ENCODE results near the gene OSBPL3.

GRCh38 chr7:24962418-24962962 lies 17.5 kb downstream of the OSBPL3 start:
- TF ChIP-seq, protein P1, sequence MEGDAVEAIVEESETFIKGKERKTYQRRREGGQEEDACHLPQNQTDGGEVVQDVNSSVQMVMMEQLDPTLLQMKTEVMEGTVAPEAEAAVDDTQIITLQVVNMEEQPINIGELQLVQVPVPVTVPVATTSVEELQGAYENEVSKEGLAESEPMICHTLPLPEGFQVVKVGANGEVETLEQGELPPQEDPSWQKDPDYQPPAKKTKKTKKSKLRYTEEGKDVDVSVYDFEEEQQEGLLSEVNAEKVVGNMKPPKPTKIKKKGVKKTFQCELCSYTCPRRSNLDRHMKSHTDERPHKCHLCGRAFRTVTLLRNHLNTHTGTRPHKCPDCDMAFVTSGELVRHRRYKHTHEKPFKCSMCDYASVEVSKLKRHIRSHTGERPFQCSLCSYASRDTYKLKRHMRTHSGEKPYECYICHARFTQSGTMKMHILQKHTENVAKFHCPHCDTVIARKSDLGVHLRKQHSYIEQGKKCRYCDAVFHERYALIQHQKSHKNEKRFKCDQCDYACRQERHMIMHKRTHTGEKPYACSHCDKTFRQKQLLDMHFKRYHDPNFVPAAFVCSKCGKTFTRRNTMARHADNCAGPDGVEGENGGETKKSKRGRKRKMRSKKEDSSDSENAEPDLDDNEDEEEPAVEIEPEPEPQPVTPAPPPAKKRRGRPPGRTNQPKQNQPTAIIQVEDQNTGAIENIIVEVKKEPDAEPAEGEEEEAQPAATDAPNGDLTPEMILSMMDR (IDR thresholded peaks at IDR 0.05 in 4 of 5, conservative IDR thresholded peaks at IDR 0.05 in 1 of 5) = no peak
- TF ChIP-seq POLR2A (IDR thresholded peaks at IDR 0.05) = no peak

Data from gastrocnemius medialis (tissue), 4 donors.